GM12875 (cell line): ENCODE data around the gene TBX4.

Source experiments
- H3K4me3 ChIP-seq: one replicate; pipeline ENCODE4 v1.5.1; 2011; ENCODE audit warnings: low read depth, low read length, control low read depth
- TF ChIP-seq, protein P1 (sequence below): IDR thresholded peaks from 2 replicates; pipeline ENCODE4 v1.5.1; 2011; ENCODE audit warnings: low read depth, mild to moderate bottlenecking, control low read depth, inconsistent platforms, low read length, moderate library complexity, borderline replicate concordance; ENCODE audit not compliant: insufficient read depth

Gene TBX4

DNA sequence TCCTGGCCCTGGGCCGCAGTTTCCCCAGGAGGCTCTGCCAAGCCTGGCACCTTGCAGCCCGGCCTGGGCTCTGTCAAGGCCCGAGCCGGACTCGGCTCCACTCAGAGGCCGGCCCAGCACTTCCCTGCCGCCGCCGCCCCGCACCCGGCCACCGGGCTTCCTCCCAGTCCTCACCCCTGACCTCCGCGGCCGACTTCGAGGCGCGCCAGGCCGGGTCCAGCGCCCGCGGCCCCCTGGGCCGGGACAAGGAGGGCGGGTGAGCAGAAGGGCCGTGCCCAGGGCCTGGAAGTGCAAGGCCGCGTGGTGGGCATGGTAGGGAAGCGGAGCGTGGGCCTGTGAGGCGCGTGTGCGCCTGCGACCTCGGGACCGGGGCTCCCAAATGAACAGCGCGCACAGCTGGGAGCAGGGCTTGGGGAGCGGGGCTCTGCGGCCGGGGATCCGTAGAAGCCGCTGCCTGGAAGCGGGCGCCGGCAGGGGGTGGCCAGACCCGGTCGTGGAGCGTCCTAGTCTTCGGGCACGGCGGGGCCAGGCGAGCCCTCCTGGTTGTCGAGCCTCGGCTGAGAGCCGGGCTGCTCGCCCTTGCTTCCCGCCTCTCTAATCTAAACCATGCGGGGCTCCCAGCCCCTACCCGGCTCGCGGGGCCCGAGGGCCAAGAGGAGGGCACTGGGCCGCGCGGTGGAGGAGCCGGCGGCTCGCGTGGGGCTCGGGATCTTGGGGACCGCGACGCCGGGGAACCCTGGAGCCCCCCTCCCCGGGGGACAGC lies 503 bp upstream of the TBX4 start:
- TF ChIP-seq, protein P1, sequence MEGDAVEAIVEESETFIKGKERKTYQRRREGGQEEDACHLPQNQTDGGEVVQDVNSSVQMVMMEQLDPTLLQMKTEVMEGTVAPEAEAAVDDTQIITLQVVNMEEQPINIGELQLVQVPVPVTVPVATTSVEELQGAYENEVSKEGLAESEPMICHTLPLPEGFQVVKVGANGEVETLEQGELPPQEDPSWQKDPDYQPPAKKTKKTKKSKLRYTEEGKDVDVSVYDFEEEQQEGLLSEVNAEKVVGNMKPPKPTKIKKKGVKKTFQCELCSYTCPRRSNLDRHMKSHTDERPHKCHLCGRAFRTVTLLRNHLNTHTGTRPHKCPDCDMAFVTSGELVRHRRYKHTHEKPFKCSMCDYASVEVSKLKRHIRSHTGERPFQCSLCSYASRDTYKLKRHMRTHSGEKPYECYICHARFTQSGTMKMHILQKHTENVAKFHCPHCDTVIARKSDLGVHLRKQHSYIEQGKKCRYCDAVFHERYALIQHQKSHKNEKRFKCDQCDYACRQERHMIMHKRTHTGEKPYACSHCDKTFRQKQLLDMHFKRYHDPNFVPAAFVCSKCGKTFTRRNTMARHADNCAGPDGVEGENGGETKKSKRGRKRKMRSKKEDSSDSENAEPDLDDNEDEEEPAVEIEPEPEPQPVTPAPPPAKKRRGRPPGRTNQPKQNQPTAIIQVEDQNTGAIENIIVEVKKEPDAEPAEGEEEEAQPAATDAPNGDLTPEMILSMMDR, result no peak
- H3K4me3 ChIP-seq, result no peak overlapping the region

GRCh38 chr17:61453566-61454380 lies 1.6 kb downstream of the TBX4 start:
- TF ChIP-seq, protein P1, result no peak
- H3K4me3 ChIP-seq, result no peak overlapping the region

GRCh38 chr17:61454381-61455323 lies 2.4 kb downstream of the TBX4 start:
- H3K4me3 ChIP-seq, result no peak overlapping the region
- TF ChIP-seq, protein P1, result no peak

- TF ChIP-seq, protein P1, result no peak
- no peak overlapping the region for H3K4me3 ChIP-seq
Observed at GRCh38 chr17:61455324-61456060, 3.3 kb downstream of the TBX4 start.

DNA sequence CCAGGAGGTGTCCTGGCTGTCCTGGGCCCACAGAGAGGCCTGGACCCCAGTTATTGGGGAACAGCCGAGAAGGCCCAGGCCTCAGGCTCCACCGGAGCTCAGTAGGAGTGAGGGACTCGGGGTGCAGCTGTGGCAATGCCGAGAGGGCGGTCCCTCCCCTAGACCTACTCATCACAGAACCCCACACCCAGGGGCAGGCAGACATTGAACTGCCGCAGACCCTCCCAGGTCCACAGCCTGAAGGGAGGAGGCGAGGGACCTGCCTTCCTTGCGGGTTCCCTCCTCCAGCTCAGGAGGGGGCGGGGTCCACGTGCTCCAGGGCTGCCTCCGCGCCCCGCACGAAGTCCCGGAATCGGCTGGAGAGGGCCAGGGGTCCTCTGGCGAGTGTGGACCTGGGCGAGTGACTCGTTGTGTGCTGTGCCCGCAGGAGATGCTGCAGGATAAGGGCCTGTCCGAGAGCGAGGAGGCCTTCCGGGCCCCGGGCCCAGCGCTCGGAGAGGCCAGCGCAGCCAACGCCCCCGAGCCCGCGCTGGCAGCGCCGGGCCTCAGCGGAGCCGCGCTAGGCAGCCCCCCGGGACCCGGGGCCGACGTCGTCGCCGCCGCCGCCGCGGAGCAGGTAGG lies 3.9 kb downstream of the TBX4 start:
- TF ChIP-seq, protein P1, result no peak
- no peak overlapping the region for H3K4me3 ChIP-seq

- H3K4me3 ChIP-seq, result no peak overlapping the region
- TF ChIP-seq, protein P1, result no peak
Observed at GRCh38 chr17:61456688-61457225, 4.5 kb downstream of the TBX4 start.
